ENCODE data around the gene ZNF565.
"Not testable (repeated sequence)": the region's sequence is repeated elsewhere in the genome, so short reads cannot be mapped to it uniquely, and the experiment has no call there.

ZNF565 gene

DNA sequence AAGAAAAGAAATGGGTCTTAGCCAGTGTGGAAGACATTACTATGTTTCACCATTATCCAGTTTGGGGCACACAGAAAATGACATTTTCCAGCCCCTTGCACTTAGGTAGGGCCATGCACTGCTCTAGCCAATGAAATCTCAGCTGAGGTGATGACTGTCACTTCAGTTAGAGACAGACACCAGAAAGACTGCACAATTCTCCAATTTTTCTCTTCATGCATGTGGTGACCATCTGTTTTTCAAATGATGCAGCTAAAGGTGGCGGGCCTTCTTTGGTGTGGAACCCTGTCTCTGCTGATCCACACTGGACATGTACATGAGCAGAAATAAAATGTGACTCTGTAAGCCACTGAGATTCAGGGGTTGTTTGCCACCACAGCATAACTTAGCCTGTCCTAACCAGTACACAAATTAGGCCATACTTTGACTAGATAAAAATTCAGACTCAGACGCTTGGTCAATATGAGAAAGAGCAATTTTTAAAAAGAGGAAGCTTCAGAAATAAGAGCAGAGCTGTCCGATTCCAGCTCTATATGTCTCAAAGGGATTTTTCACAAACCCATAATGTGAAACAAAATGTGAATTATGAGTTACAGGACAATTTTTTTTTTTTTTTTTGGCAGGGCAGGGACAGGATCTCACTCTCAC lies 6.7 kb downstream of the ZNF565 start:
- H3K4me1 Mint-ChIP-seq, result no peaks in the 10 kb centered on the region
- TF ChIP-seq, protein P1, sequence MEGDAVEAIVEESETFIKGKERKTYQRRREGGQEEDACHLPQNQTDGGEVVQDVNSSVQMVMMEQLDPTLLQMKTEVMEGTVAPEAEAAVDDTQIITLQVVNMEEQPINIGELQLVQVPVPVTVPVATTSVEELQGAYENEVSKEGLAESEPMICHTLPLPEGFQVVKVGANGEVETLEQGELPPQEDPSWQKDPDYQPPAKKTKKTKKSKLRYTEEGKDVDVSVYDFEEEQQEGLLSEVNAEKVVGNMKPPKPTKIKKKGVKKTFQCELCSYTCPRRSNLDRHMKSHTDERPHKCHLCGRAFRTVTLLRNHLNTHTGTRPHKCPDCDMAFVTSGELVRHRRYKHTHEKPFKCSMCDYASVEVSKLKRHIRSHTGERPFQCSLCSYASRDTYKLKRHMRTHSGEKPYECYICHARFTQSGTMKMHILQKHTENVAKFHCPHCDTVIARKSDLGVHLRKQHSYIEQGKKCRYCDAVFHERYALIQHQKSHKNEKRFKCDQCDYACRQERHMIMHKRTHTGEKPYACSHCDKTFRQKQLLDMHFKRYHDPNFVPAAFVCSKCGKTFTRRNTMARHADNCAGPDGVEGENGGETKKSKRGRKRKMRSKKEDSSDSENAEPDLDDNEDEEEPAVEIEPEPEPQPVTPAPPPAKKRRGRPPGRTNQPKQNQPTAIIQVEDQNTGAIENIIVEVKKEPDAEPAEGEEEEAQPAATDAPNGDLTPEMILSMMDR (IDR thresholded peaks at IDR 0.05), result no peak
- no peak overlapping the region for H3K4me3 Mint-ChIP-seq
- no peaks in the 10 kb centered on the region for H3K27me3 Mint-ChIP-seq (ENCODE audit: low read depth, poor library complexity)
- H3K9me3 Mint-ChIP-seq, result no peaks in the 10 kb centered on the region
- H3K36me3 Mint-ChIP-seq (ENCODE audit: low read depth), result peaks cover 14% of the 10 kb centered on the region
- DNase-seq, result no peak
- H3K27ac Mint-ChIP-seq, result no peak overlapping the region

DNA sequence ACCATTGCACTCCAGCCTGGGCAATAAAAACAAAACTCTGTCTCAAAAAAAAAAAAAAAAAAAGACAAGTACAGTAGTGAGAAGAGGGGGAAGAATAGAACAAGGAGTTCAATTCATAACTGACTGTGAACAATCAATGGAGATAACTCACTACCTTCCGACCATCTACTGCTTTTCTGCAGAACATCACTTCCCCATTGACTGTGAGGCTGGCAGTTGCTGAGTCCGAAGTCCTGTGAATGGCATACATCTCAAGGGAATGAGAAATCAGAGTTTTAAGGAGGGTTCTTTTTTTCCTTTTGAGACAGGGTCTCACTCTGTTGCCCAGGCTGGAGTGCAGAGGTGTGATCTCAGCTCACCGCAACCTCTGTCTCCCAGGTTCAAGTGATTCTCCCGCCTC lies 11.2 kb downstream of the ZNF565 start:
- H3K27me3 Mint-ChIP-seq (ENCODE audit: low read depth, poor library complexity), result no peaks in the 10 kb centered on the region
- no peaks in the 10 kb centered on the region for H3K4me1 Mint-ChIP-seq
- DNase-seq, result no peak
- H3K4me3 Mint-ChIP-seq, result no peak overlapping the region
- H3K36me3 Mint-ChIP-seq (ENCODE audit: low read depth), result no peaks in the 10 kb centered on the region
- no peak overlapping the region for H3K27ac Mint-ChIP-seq
- no peaks in the 10 kb centered on the region for H3K9me3 Mint-ChIP-seq
- TF ChIP-seq, protein P1 (IDR thresholded peaks at IDR 0.05), result no peak

DNA sequence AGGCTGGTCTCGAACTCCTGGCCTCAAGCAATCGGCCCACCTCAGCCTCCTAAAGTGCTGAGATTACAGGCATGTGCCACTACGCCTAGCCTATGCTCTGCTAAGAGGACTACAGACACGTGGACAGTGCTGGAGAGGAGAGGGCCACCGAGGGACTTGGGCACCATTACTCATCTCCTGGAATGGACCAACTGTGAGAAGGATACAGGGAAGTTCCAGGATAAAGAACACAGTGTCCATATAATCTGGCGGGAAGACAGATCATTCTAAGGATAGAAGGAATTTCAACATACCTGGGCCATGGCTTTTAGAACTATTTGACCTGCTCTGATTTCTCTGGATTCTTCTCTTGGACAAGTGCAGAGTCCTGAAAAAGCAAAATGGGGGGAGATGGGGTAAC lies 12.8 kb downstream of the ZNF565 start:
- no peak for DNase-seq
- Mint-ChIP-seq H3K4me1 (no peaks in the 10 kb centered on the region), H3K4me3 (no peak overlapping the region), H3K27ac (peak overlapping the region; percentile 19), H3K9me3 (no peaks in the 10 kb centered on the region), H3K27me3 (ENCODE audit: low read depth, poor library complexity) (no peaks in the 10 kb centered on the region), H3K36me3 (ENCODE audit: low read depth) (no peaks in the 10 kb centered on the region)
- TF ChIP-seq, protein P1 (IDR thresholded peaks at IDR 0.05), result no peak

DNA sequence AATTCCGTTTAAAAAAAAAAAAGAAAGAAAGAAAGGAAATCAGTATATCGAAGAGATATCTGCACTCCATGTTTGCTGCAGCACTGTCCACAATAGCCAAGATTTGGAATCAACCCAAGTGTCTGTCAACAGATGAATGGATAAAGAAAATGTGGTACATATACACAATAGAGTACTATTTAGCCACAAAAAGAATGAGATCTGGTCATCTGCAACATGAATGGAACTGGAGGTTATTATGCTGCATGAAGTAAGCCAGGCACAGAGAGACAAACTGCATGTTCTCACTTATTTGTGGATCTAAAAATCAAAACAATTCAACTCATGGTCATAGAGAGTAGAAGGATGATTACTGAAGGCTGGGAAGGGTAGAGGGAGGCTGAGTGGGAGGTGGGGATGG lies 16.3 kb downstream of the ZNF565 start:
- Mint-ChIP-seq H3K27ac (no peak overlapping the region), H3K4me3 (no peak overlapping the region), H3K27me3 (ENCODE audit: low read depth, poor library complexity) (no peaks in the 10 kb centered on the region), H3K36me3 (ENCODE audit: low read depth) (peaks cover 18% of the 10 kb centered on the region), H3K9me3 (no peaks in the 10 kb centered on the region), H3K4me1 (no peaks in the 10 kb centered on the region)
- DNase-seq, result no peak
- TF ChIP-seq, protein P1 (IDR thresholded peaks at IDR 0.05), result no peak

DNA sequence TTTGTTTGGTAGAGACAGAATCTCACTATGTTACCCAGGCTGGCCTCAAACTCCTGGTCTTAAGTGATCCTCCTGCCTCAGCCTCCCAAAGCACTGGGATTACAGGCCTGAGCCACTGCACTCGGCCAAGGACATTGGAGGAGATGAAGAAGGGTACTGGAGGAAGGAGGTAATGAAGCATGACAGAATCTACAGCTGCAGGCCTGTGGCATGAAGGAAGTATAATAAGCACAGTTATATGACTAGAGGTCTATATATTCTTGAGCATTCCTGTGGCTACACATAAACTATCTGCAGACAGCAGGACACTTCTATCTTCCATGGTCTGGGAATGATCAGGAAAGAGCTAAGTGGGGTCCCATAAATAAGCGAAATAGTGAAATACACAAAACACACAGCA lies 18.2 kb downstream of the ZNF565 start:
- Mint-ChIP-seq H3K4me3 (no peak overlapping the region), H3K27ac (no peak overlapping the region), H3K36me3 (ENCODE audit: low read depth) (peaks cover 32% of the 10 kb centered on the region), H3K4me1 (no peaks in the 10 kb centered on the region), H3K9me3 (no peaks in the 10 kb centered on the region), H3K27me3 (ENCODE audit: low read depth, poor library complexity) (no peaks in the 10 kb centered on the region)
- TF ChIP-seq, protein P1 (IDR thresholded peaks at IDR 0.05), result no peak
- DNase-seq, result no peak

DNA sequence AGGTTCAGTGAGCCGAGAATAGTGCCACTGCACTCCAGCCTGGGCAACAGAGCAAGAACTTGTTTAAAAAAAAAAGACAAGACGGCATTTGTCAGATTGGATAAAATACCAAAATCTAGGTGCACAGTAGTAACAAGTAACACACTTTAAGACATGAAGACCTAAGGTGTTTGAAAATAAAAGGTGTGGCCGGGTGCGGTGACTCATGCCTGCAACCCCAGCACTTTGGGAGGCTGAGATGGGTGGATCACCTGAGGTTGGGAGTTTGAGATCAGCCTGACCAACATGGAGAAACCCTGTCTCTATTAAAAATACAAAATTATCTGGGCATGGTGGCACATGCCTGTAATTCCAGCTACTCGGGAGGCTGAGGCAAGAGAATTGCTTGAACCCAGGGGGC lies 27.7 kb downstream of the ZNF565 start:
- not testable (repeated sequence) for H3K9me3 Mint-ChIP-seq; H3K27me3 Mint-ChIP-seq (ENCODE audit: low read depth, poor library complexity); DNase-seq; H3K27ac Mint-ChIP-seq; H3K4me3 Mint-ChIP-seq; H3K4me1 Mint-ChIP-seq
- peaks cover 42% of the 10 kb centered on the region for H3K36me3 Mint-ChIP-seq (ENCODE audit: low read depth)
